HG03571 (cell line): ENCODE results near the gene KCNAB2.

ENCODE experiments used
- ATAC-seq: cut with Tn5 transposase; IDR thresholded peaks from one replicate; pipeline ENCODE4 v1.9.1; 2021; ENCODE audit not compliant: unreplicated experiment

KCNAB2 gene

DNA sequence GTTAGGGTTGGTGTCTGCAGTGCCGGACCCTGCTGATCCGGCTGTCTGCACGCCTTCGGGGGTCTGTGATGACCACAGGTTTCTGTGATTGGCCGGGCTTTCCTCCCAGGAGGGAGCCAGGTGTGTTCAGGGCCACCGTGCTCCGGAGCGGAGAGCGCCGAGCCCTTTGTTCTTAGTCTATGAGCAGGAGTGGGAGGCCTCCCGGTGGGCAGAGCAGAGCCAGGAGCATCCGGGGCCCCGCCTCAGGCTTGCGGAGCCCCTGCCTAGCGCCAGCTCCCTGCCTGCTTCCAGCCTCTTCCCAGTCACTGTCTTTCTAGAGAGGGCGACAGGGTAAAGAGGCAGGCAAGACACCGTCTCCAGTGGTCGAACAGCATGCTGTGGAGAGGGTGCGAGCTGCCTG, 31.8 kb downstream of the KCNAB2 start:
- ATAC-seq: no peak

DNA sequence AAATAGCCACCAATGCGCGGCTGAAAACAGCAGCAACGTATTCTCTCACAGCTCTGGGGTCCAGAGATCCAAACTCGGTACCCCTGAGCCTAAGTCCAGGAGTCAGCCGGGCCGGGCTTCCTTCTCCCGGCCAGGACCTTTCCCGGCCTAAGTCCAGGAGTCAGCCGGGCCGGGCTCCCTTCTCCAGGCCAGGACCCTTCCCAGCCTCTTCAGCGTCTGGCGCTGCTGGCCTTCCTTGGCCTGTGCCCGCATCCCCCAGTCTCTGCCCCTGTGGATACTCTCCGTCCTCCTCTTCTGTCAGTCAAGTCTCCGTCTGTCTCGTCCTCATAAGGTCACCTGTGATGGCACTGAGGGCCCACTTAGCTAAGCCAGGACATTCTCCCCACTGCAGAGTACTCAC, 32.2 kb downstream of the KCNAB2 start:
- ATAC-seq: no peak

DNA sequence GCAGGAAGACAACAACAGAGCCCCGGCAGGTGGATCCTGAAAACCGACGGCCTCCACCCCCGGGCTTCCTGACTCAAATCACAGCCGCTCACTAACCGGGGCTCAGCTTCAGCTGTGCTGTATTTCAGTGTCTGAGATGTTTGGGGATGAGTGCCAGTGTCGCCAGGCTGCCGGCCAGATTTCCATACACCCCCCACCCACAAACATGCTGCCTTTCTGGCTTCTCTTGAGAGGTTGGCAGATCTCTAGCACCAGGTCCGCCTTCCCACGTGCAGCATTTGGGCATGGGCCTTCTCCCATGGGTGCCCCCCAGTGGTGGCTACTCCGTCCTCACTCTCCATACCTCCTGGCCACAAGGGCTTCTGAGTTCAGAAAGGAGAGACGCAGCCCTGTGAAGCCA, 34.8 kb downstream of the KCNAB2 start:
- no peak for ATAC-seq

DNA sequence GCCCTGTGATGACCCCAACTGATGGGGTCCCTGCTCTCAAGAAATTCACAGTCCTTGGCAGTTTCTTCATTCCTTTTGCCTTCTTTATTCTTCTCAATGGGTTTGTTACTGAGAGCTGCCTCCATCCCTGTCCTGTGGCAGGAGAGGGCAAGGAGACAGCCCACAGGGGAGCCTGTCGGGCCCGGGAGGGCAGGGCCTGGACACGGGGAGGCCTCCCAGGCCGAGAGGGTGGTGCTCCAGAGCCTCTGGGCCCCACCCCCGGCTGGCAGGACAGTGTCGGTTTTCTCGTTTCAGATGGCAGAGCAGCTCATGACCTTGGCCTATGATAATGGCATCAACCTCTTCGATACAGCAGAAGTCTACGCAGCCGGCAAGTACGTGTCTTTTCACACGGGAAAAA, 36.2 kb downstream of the KCNAB2 start:
- ATAC-seq: no peak

DNA sequence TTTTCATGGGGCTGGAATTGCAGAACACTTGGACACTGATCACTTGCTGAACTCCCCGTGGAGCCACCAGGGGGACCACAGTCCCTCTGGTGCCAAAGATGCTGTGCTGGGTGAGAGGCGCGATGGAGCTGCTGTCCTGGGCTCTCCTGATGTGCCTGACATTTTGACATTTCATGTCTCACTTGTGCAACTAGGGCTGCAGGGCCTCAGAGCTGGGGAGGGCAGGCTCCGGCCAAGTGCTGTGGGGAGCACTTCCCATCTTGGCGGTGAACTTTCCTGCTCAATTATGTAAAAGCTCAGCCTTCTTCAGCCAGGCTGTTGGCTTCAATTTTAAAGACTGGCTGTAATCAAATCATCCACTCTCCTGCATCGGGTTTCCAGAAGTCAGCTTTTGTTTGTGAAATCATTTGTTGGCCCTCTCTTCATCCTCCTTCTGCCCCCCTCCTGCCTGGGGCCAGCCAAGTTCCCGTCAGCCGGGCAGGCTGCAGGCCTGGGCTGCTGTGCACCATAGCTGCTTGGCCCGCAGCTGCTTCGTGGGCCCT, 36.8 kb downstream of the KCNAB2 start:
- no peak for ATAC-seq

DNA sequence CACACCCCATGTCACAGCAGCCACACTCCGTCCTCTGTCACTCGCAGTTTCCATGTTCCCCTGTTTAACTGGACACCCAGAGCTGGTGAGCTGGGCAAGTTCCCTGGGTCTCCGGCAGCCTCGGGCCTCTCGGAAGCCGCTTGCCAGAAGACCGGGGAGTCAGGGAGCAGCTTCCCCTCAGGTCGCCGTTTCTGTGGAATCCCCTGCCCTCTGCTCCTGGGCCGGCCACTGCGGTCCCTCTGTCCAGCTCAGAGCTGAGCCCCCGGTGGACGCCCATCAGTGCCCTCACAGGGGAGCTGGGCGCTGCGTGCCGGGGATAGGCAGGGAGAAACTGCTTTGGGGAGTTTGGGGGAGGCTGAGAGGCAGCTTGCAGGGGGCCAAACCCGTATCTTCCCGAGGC, 37.7 kb downstream of the KCNAB2 start:
- ATAC-seq: no peak

DNA sequence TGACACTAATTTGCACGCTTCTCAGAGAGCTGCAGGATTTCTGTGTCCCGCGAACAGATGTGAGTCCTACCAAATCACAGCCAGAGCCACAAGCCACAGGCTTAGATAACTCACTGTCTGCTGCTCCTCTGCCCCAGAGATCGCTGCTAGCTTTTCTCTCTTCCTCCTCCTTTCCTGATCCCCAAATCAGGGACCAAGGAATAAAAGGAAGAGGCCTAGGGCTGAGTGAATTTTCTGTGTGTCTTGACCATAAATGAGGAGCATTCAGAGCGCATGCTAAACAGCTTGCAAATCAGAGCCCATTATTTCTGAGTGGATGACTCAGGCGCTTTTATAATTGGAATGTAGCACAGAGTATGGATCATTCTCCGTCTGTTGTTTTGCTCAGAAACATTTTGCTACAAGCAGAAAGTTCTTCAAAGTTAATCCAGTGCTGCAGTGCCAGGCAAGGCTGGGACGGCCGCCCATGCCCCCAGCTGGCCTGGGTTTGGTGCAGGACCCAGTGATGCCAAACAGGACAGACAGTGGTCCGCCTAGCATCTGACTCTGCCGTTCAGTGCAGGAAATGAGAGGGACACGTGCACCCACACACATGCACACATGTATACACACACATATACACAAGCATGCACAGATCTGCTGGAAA, 38.2 kb downstream of the KCNAB2 start:
- no peak for ATAC-seq

DNA sequence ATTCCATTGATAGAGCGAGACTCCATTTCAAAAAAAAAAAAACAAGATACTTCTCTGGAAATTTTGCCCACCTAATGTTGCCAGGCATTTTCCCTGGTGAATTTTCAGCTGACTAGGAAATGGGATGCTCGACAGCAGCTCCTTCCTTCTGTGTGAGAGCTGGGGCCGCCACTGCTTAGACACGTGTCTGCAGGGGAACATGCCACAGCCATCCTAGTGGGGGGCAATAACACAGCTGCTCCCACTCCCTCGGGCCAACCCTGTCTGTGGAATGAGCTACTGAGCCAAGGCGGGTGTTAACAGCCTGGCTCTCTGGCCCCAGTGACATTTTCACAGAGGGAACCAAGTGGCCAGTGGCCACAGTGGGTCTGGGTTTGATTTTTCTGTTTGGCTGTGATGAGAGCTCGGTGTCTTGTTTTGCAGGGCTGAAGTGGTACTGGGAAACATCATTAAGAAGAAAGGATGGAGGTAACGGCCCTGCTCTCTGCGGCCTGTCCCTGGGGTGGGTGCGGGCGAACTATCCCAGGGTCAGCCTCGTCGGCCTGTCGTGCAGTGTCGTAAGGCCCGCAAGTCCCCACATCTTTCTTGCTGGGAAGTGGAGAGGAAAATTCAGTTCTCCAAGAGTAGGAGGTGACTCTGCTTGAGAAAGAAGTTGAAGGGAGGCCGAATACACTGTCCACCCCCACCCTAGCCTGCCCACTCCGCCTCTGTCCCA, 39.2 kb downstream of the KCNAB2 start:
- no peak for ATAC-seq

DNA sequence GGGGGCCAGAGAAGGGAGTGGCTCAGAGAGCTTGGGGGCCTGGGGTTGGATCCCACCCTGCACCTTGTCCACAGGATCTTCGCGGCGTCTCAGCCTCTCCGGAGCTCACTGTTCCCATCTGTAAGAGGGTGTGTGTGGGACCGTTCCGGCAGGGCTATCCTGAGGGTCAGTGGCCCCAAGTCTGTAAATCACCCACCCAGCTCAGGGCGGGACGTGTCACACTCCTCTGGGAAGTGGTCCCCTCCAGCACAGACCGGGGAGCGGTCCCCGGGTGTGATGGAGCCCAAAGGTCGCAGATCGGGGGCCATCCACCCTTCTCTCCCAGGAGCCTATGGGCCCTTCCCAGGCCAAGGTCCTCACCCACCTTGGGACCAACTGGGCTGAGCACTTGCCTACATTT, 40.0 kb downstream of the KCNAB2 start:
- ATAC-seq: no peak

DNA sequence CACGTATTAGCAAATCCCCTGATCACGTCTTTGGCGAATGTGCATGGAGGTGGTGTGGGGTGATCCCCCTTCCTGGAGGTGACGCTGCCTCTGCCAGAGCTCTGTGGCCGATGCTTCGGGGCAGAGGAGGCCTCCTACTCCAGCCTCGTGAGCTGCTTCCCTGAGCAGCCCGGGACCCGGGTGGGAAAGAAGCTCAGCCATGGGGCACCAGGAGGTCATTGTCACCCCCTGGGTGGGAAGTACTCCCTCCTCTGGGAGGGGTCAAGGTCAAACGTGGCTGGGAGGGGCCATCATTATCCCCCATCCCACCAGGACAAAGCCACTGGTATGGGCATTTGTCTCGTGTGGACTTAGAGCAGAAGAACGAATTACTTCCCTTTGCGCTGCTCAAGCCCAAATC, 40.7 kb downstream of the KCNAB2 start:
- ATAC-seq: no peak

DNA sequence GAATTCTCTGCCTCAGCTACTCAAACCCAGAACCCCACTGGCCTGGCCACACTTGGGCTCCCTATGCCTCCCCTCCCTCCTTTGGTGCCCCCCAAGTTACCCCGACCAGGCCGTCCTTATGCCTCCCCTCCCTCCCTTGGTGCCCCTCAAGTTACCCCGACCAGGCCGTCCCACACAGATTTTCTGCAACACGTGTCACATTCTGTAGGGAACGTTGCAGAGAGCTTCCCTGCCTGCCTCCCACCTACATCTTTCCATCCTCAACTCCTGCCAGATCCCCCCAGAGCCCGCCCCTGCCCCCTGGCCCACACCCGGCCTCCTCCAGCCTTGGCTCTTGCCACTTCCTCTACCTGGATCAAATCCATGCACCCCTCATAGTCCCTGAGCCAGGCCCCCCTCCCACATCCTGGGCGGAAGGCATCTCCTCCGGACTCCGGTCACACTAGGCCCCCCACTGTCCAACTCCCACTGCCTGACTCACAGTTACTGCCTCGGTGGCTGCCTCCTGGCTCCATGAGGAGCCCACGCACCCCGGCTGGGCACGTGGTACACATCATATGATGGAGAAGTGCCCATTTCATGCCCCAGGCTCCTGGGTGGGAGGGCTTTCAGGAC, 41.2 kb downstream of the KCNAB2 start:
- no peak for ATAC-seq

DNA sequence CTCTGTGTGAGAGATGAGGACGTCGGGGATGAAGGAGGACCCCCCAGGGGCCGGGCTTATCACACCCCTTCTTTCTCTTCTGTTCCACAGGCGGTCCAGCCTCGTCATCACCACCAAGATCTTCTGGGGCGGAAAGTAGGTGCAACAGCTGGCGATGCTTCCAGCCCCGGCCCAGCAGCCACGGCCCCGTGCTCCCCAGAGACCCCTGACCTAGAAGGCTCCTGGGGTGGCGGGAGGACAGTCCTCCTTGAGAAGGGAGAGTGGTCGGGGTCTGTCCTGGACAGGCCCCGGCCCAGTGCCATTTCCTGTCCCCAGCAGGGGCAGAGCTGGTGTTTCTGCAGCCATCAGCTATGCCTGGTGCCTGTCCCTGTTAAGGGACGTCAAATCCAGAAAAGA, 41.7 kb downstream of the KCNAB2 start:
- no peak for ATAC-seq

DNA sequence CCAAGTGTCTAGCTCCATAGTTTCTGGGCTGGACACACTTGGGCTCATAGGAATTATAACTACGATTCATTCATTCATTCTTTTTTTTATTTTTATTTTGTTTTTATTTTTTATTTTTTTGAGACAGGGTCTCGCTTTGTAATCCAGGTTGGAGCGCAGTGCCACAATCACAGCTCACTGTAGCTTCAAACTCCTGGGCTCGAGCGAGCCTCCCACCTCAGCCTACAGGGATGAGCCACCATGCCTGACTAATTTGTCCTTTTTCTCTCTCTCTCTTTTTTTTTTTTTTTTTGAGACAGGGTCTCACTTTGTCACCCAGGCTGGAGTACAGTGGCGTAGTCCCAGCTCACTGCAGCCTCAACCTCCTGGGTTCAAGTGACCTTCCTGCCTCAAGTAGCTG, 42.3 kb downstream of the KCNAB2 start:
- ATAC-seq: no peak

DNA sequence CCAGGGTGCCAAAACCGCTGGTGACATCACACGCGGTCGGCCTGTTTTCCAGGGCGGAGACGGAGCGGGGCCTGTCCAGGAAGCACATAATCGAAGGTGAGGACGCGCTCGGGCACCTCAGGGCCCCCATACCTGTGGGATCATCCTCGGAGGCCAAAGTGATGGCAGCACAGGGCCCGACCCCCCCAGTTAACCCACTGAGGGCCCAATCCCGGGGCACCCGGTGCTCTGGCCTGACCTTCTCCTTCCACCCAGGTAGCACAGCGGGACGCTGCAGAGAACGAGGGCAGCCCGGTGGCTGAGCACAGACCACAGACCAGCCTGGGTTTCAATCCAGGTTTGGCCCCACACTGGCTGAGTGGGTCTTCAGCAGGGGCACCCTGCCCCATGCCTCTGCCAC, 43.3 kb downstream of the KCNAB2 start:
- ATAC-seq: no peak

DNA sequence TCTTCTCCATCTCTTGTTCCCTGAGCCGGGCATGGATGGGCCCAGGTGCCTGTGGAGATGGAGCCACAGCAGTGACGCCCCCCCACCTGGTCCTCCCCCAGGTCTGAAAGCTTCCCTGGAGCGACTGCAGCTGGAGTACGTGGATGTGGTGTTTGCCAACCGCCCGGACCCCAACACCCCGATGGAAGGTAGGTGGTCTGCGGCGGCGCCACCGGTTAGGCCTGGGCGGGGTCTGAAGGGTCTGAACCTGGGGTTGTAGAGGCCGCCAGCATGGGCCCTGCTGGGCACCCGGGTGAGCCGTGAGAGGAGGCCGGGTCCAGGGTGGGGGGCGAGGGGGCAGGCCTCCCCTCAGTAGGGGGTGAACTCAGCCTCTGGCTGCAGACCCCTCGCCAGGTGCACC, 44.6 kb downstream of the KCNAB2 start:
- no peak for ATAC-seq

DNA sequence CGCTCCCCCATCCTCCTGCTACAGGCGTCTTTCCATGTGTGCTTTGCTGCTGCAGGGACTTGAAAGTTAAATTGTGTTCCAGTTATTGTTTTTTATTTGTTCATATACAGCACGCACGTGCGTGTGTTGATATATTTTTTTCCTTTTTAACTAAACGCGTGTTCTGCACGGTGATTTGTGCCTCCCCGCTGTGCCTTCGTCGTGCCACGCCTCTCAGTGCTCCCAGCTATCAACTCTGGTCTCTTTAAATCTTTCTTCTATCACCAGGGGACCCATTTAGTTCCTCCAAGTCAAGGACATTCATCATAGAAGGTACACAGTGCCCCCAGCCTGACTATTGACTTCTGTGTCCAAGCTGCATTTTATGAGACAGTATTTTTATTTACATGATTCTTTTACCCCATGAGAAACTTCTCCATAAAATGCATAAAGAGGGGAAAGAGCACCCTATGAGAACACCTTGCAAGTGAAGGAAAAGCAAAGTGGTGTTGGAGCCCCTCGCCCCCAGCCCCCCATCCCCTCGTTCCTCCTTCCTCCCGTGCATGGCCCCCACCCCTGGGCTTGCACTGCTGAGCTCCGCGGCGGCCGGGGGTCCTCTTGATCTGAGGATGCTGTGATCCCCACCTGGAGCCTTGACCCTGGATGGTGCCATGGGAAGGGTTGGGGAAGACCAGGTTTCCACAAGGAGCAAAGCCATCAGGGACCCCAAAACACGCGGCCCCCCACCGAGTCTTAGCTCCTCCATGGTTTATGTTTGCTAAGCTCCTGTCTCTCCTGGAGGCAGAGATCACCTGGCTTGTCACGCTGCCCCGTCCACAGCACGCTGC, 45.5 kb downstream of the KCNAB2 start:
- no peak for ATAC-seq

DNA sequence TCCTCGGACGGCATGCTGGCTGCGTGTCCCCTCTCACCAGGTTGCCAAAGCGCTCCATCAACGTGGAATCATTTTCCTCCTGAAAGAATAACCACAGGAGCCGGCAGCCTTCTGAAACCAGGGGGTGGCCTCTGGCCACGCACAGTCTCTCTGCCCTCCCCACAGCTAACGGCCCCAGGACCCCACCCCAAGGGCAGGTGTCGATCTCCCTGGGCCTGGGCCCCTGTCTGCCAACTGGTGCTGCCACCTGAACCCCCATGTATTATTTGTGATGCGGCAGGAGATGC, 46.1 kb downstream of the KCNAB2 start:
- ATAC-seq: no peak

DNA sequence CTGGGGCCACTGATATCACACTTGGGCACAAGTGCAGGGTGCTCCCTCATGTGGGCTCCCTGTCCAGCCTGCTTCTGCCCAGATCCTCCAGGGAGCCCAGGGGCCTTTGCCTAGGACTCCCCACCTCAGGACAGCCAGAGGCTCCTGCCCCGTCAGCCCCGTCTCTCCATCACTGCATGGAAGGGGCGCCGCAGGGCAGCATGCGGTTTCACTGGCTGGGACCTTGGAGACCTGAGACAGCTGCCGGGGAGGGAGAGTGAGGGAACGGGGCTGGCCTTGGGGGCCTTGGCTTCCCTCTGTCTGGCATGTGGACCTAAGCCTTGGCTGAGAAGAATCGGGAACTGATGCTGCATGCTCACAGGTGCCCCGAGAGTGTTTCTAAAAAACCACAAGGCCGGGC, 46.5 kb downstream of the KCNAB2 start:
- no peak for ATAC-seq

DNA sequence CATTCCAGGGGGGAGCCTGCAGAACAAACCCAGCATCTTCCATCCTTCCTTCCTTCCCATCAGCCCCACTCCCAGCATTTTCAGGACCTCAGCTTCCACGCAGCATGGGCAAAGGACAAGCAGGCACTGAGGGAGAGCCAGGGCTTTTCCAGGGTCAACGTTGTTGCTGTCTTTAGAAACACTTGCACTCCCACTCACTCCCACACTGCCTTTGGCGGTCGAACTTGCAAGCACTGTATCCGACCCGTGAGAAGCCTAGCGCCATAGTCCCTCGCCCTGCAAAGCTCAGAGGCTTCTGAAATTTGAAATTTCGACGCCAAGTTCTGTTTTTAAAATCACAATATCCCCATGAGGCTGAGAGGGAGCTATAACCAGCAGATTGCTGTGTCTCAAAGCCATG, 47.4 kb downstream of the KCNAB2 start:
- ATAC-seq: no peak

DNA sequence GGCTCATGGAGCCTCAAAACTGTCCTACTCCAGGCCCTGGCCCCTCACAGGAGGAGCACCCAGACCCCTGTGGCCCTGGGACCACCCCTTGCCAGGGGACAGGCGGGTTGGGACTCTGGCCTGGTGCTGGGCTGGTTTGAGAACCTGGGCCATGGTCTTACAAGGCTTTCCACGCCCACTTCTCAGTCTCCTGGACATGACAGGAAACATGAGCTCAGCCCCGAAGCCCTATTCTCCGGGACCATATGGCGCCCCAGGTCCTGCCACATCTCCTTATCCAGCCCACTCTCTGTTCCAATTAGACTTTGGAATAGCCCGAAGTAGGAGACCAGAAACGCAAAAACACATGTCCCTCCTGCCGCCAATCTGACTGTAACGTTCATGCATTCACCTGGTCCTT, 47.9 kb downstream of the KCNAB2 start:
- ATAC-seq: no peak

DNA sequence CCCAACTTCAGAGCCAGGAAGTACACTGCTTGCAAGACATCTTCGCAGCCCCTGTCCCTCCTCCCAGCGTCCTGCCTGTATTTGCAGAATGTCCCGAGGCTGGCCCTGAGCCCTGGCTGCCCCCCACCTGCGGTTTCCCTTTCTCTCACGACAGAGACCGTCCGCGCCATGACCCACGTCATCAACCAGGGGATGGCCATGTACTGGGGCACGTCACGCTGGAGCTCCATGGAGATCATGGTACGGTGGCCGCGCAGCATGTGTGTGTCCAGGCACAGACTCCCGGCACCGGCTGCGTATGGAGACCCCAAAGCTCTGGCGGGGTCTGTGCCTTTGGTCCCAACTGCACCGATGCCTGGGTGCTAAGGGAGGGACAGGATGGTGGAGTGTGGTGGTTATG, 48.6 kb downstream of the KCNAB2 start:
- no peak for ATAC-seq
